Large intestine (tissue), 3 donors: ENCODE measurements around the gene NIPAL3. TPM values are rescaled to one million over a fixed set of nuclear protein-coding genes. Genes with fewer than 3 reads are reported as not detected.
"Not testable (repeated sequence)": the region's sequence is repeated elsewhere in the genome, so short reads cannot be mapped to it uniquely, and the experiment has no call there.

Source experiments
- DNase-seq, 2 donors: peaks; one replicate each; pipeline versions ENCODE4 v3.0.0 to v3.0.0-alpha.2; 2013
- H3K27ac ChIP-seq: one replicate; pipeline ENCODE4 v1.5.1; 2013; ENCODE audit warnings: low read length
- H3K27me3 ChIP-seq: 2 replicates; pipeline ENCODE4 v1.6.1; 2013; ENCODE audit warnings: low read length; ENCODE audit not compliant: control insufficient read depth, insufficient read depth
- H3K36me3 ChIP-seq: 2 replicates; pipeline ENCODE4 v1.6.1; 2013; ENCODE audit warnings: low read length; ENCODE audit not compliant: control insufficient read depth, insufficient read depth
- H3K4me1 ChIP-seq: one replicate; pipeline ENCODE4 v1.6.1; 2013; ENCODE audit warnings: low read length; ENCODE audit not compliant: control insufficient read depth, insufficient read depth
- H3K4me3 ChIP-seq: one replicate; pipeline ENCODE4 v1.5.1; 2013; ENCODE audit warnings: low read length
- H3K9me3 ChIP-seq: one replicate; pipeline ENCODE4 v1.6.1; 2013; ENCODE audit warnings: mild to moderate bottlenecking, low read depth, low read length, moderate library complexity; ENCODE audit not compliant: control insufficient read depth
- WGBS: methylation state at CpG from one replicate; pipeline ENCODE4 v1.1.5; 2013; ENCODE audit warnings: low lambda C conversion rate; ENCODE audit not compliant: insufficient coverage; 5-methylcytosine and 5-hydroxymethylcytosine counted together
- polyA plus RNA-seq: library from polyadenylated mRNA; unstranded; fragments of 120-200 nt; gene quantifications from one replicate; pipeline ENCODE4 v1.2.1, GENCODE V29; 2013

The NIPAL3 gene
- polyA plus RNA-seq, 1 donor: 16.0 TPM

- no peak for DNase-seq
- Histone ChIP-seq H3K27me3 (no peaks in the 10 kb centered on the region), H3K4me3 (no peak overlapping the region), H3K9me3 (no peaks in the 10 kb centered on the region), H3K4me1 (no peaks in the 10 kb centered on the region), H3K27ac (no peak overlapping the region), H3K36me3 (no peaks in the 10 kb centered on the region)
- WGBS: no CpG with 5 or more reads among the region's 12 CpGs
Observed at GRCh38 chr1:24516506-24516905, 100.9 kb downstream of the NIPAL3 start.

GRCh38 chr1:24517898-24518297 is 102.3 kb downstream of the NIPAL3 start:
- no peaks in the 10 kb centered on the region for H3K9me3 ChIP-seq
- H3K27me3 ChIP-seq: no peaks in the 10 kb centered on the region
- WGBS: 100% methylated on average over 1 of the region's 4 CpGs
- no peak for DNase-seq
- H3K4me3 ChIP-seq: no peak overlapping the region
- no peaks in the 10 kb centered on the region for H3K4me1 ChIP-seq
- peaks cover 3% of the 10 kb centered on the region for H3K36me3 ChIP-seq
- no peak overlapping the region for H3K27ac ChIP-seq

- not testable (repeated sequence) for H3K27me3 ChIP-seq, DNase-seq, H3K36me3 ChIP-seq, H3K4me3 ChIP-seq, H3K27ac ChIP-seq, H3K4me1 ChIP-seq, H3K9me3 ChIP-seq
- 100% methylated on average over 2 of the region's 5 CpGs for WGBS
Observed at GRCh38 chr1:24520282-24520681, 104.7 kb downstream of the NIPAL3 start.

Other genes starting within 250 kb of the NIPAL3 start
- gene IFNLR1, start 228.5 kb upstream of the NIPAL3 start, polyA plus RNA-seq: 11.7 TPM
- gene GRHL3, start 96.4 kb upstream of the NIPAL3 start, polyA plus RNA-seq: 0.54 TPM
- gene STPG1, start 2.0 kb upstream of the NIPAL3 start, polyA plus RNA-seq: 5.7 TPM
- 10.1 TPM for gene RCAN3, start 87.0 kb downstream of the NIPAL3 start, polyA plus RNA-seq
- 10.9 TPM for gene NCMAP, start 140.3 kb downstream of the NIPAL3 start, polyA plus RNA-seq
- 123 TPM for gene SRRM1, start 227.5 kb downstream of the NIPAL3 start, polyA plus RNA-seq